HTERT RPE-1 (cell line): ENCODE results near the gene RASA2.

Source experiments
- in situ Hi-C: fragments of 300-500 bp; cut with MboI; formaldehyde crosslinking; loops from 4 replicates; pipeline ENCODE4 v1.14.3; 2020; ENCODE audit warnings: low sequenced_read_pairs

Gene RASA2

DNA sequence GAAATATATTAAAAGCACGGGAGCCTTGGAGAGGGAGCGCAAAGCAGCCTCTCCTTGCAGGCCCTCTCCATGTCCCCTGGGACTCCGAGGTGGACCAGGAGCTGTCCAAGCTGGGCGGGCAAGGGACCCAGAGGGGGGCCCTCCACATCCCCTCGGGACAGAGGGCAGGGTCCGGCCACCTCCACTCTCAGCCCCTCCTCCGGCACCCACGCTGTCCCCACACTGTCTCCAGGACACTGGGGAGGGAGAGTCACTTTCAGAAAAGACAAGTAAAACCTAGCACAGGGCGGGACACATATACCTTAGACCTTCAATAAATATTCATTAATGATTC lies 173.8 kb downstream of the RASA2 start:
- in situ Hi-C loops: no loop called here

DNA sequence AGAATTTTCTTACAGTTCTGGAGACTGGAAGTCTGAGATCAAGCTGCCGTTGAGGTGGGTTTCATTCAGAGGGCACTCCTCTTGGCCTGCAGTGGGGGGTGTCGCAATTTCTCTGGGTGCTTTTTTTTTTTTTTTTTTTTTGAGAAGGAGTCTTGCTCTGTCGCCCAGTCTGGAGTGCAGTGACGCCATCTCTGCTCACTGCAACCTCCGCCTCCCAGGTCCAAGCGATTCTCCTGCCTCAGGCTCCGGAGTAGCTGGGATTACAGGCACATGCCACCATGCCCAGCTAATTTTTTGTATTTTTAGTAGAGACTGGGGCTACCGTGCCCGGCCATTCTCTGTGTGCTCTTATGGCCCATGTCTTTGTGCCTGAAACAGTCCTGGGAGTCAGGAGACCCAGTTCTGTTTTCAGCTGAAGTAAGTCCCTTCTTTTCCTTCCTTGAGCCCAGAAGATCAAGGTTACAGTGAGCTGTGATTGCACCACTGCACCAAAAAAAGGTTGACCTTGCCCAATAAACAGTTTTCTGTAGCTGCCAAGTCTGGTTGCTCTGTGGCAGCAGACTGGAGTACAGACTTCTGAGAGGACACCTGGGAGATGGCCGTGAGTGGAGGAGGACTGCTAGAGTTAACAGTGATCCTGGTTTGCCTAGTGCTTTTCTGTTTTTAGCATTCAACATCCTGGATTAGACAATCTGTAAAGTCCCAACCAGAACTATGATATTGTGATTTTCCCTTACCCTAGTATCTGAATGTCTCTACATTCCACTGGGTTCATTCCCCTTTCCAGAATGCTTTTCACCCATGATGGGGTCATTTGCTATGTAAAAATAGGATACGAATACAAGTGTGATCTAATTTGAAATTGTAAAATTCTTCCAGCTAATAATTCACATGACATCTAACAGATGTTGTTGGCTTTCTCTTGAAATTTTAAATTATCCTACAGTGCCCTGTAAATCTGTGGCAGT lies 174.7 kb downstream of the RASA2 start:
- in situ Hi-C loops: no loop called here

DNA sequence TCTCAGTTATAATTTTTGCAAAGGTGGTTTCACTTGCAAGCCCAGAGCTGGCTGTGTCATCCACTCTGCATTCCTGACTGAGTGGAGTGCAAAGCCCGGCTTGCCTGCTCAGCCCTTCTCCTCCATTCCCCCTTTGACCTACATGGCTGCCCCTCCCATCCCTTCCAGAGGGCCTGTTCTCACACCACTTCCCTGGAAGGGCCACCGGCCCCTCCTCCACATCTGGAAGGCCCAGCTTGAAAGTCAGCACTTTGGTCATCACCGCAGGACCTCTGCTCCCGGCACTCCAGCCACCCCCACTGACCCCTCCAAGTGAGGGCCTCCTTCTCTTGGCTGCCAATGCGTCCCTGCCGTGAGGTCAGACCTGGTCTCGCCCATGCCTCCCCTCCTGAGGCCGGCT lies 177.2 kb downstream of the RASA2 start:
- in situ Hi-C loops: no loop called here
